HEK293 (cell line): ENCODE results near the gene HDDC3.

Experiments used
- BCL11A ChIP-seq: fragments of 450-650 bp; formaldehyde crosslinking; IDR thresholded peaks from 2 replicates; pipeline ENCODE4 v1.5.1; 2016; ENCODE audit warnings: low read depth, missing biosample characterization, missing genetic modification characterization
- KLF7 ChIP-seq: fragments of 450-650 bp; formaldehyde crosslinking; IDR thresholded peaks from 2 replicates; pipeline ENCODE4 v1.5.1; 2016; ENCODE audit warnings: missing biosample characterization, missing genetic modification characterization, borderline replicate concordance
- SP3 ChIP-seq: fragments of 450-650 bp; formaldehyde crosslinking; IDR thresholded peaks from 2 replicates; pipeline ENCODE4 v1.5.1; 2016; ENCODE audit warnings: missing biosample characterization, missing genetic modification characterization
- TRIM28 ChIP-seq: IDR thresholded peaks from 2 replicates; pipeline ENCODE4 v1.6.1; 2011; ENCODE audit warnings: low read length, control low read depth, borderline replicate concordance
- ZBTB21 ChIP-seq: fragments of 450-650 bp; formaldehyde crosslinking; IDR thresholded peaks from 2 replicates; pipeline ENCODE4 v1.5.1; 2017; ENCODE audit warnings: missing biosample characterization, missing genetic modification characterization
- ZBTB48 ChIP-seq: fragments of 450-650 bp; formaldehyde crosslinking; IDR thresholded peaks from 2 replicates; pipeline ENCODE4 v1.5.1; 2016; ENCODE audit warnings: missing biosample characterization, missing genetic modification characterization
- ZNF157 ChIP-seq: fragments of 450-650 bp; formaldehyde crosslinking; IDR thresholded peaks from 2 replicates; pipeline ENCODE4 v1.5.1; 2016; ENCODE audit warnings: missing biosample characterization, missing genetic modification characterization
- ZNF223 ChIP-seq: fragments of 450-650 bp; formaldehyde crosslinking; IDR thresholded peaks from 2 replicates; pipeline ENCODE4 v1.5.1; 2016; ENCODE audit warnings: missing biosample characterization, missing genetic modification characterization
- ZNF23 ChIP-seq: fragments of 450-650 bp; formaldehyde crosslinking; IDR thresholded peaks from 2 replicates; pipeline ENCODE4 v1.5.1; 2016; ENCODE audit warnings: missing biosample characterization, missing genetic modification characterization, borderline replicate concordance
- ZNF324 ChIP-seq: fragments of 450-650 bp; formaldehyde crosslinking; IDR thresholded peaks from 2 replicates; pipeline ENCODE4 v1.5.1; 2016; ENCODE audit warnings: missing biosample characterization, missing genetic modification characterization
- ZNF585B ChIP-seq: fragments of 450-650 bp; formaldehyde crosslinking; IDR thresholded peaks from 2 replicates; pipeline ENCODE4 v1.5.1; 2016; ENCODE audit warnings: missing biosample characterization, missing genetic modification characterization
- ZNF600 ChIP-seq: fragments of 450-650 bp; formaldehyde crosslinking; IDR thresholded peaks from 2 replicates; pipeline ENCODE4 v1.5.1; 2016; ENCODE audit warnings: missing biosample characterization, missing genetic modification characterization
- ZNF747 ChIP-seq: fragments of 450-650 bp; formaldehyde crosslinking; IDR thresholded peaks from 2 replicates; pipeline ENCODE4 v1.5.1; 2016; ENCODE audit warnings: missing biosample characterization, missing genetic modification characterization
- ZNF76 ChIP-seq: fragments of 450-650 bp; formaldehyde crosslinking; IDR thresholded peaks from 2 replicates; pipeline ENCODE4; 2016; ENCODE audit warnings: low read depth, missing biosample characterization, missing genetic modification characterization, borderline replicate concordance
- ZNF843 ChIP-seq: fragments of 450-650 bp; formaldehyde crosslinking; IDR thresholded peaks from 2 replicates; pipeline ENCODE4 v1.5.1; 2016; ENCODE audit warnings: missing biosample characterization, missing genetic modification characterization
- ZSCAN23 ChIP-seq: fragments of 450-650 bp; formaldehyde crosslinking; IDR thresholded peaks from 2 replicates; pipeline ENCODE4 v1.5.1; 2016; ENCODE audit warnings: missing biosample characterization, missing genetic modification characterization
- ZXDB ChIP-seq: fragments of 450-650 bp; formaldehyde crosslinking; IDR thresholded peaks from 2 replicates; pipeline ENCODE4 v1.5.1; 2016; ENCODE audit warnings: missing biosample characterization, missing genetic modification characterization
- TF ChIP-seq, protein P1 (sequence below): fragments of 450-650 bp; formaldehyde crosslinking; IDR thresholded peaks from 2 replicates; pipeline ENCODE4 v1.5.1; 2016; ENCODE audit warnings: missing biosample characterization, missing genetic modification characterization
- TF ChIP-seq, protein P2 (sequence below): fragments of 450-650 bp; formaldehyde crosslinking; IDR thresholded peaks from 2 replicates; pipeline ENCODE4 v1.5.1; 2016; ENCODE audit warnings: missing biosample characterization, missing genetic modification characterization
- TF ChIP-seq, protein P3 (sequence below): fragments of 450-650 bp; formaldehyde crosslinking; conservative IDR thresholded peaks from 2 replicates; pipeline ENCODE4 v1.5.1; 2016; ENCODE audit warnings: low read depth, missing biosample characterization, missing genetic modification characterization
- TF ChIP-seq, protein P4 (sequence below): fragments of 450-650 bp; formaldehyde crosslinking; IDR thresholded peaks from 2 replicates; pipeline ENCODE4 v1.5.1; 2016; ENCODE audit warnings: missing biosample characterization, missing genetic modification characterization
- TF ChIP-seq, protein P5 (sequence below): fragments of 450-650 bp; IDR thresholded peaks from 2 replicates; pipeline ENCODE4 v1.5.1; 2018; ENCODE audit warnings: missing biosample characterization, mild to moderate bottlenecking, missing genetic modification characterization
- TF ChIP-seq, protein P6 (sequence below): fragments of 450-650 bp; formaldehyde crosslinking; IDR thresholded peaks from 2 replicates; pipeline ENCODE4 v1.5.1; 2017; ENCODE audit warnings: missing biosample characterization, missing genetic modification characterization

The HDDC3 gene

DNA sequence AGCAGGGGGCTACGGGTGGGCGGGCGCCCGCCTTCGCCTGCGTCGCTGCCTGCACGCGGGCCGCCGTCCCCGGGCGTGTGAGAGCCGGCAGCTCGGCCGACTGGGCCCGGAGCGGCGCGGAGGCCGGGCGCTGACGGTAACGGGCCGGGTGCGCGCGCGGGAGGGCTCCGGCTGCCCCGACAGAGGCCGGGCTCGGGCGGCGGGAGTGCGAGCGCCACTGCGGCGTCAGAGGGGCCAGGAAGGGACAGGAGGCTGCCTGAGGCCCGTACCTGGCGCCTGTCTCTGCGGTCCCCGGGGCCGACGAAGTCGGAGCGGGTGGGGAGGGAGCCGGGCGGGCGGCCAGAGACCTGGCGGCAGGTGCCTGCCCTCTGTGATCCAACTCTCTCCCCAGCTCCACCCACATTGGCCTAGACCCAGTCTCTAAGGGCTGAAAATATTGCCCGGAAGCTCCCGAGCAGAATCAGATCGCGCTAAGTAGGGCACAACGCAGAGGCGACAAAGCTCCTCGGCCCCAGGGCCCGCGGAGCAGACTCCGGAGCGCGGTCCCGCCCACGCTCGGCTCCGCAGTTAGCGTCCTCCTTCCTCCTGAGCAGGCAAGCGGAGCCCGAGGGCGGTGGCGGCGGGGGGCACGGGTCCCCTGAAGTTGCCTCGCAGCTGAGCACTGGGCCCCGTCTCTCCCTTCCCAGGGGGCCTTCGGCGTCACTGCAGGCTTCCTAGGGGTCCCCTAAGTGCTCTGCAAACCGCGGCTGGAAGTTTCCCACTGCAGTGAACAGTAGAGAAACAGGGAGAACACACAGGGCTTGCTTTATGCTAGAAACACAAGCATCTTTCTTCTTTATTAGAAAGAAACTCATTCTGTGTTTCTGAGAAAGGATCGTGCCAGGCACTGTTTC is 29.3 kb downstream of the HDDC3 start, which contains the start of gene MAN2A2 (continued):
- TF ChIP-seq, protein P1, sequence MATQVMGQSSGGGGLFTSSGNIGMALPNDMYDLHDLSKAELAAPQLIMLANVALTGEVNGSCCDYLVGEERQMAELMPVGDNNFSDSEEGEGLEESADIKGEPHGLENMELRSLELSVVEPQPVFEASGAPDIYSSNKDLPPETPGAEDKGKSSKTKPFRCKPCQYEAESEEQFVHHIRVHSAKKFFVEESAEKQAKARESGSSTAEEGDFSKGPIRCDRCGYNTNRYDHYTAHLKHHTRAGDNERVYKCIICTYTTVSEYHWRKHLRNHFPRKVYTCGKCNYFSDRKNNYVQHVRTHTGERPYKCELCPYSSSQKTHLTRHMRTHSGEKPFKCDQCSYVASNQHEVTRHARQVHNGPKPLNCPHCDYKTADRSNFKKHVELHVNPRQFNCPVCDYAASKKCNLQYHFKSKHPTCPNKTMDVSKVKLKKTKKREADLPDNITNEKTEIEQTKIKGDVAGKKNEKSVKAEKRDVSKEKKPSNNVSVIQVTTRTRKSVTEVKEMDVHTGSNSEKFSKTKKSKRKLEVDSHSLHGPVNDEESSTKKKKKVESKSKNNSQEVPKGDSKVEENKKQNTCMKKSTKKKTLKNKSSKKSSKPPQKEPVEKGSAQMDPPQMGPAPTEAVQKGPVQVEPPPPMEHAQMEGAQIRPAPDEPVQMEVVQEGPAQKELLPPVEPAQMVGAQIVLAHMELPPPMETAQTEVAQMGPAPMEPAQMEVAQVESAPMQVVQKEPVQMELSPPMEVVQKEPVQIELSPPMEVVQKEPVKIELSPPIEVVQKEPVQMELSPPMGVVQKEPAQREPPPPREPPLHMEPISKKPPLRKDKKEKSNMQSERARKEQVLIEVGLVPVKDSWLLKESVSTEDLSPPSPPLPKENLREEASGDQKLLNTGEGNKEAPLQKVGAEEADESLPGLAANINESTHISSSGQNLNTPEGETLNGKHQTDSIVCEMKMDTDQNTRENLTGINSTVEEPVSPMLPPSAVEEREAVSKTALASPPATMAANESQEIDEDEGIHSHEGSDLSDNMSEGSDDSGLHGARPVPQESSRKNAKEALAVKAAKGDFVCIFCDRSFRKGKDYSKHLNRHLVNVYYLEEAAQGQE = no peak
- TF ChIP-seq, protein P2, sequence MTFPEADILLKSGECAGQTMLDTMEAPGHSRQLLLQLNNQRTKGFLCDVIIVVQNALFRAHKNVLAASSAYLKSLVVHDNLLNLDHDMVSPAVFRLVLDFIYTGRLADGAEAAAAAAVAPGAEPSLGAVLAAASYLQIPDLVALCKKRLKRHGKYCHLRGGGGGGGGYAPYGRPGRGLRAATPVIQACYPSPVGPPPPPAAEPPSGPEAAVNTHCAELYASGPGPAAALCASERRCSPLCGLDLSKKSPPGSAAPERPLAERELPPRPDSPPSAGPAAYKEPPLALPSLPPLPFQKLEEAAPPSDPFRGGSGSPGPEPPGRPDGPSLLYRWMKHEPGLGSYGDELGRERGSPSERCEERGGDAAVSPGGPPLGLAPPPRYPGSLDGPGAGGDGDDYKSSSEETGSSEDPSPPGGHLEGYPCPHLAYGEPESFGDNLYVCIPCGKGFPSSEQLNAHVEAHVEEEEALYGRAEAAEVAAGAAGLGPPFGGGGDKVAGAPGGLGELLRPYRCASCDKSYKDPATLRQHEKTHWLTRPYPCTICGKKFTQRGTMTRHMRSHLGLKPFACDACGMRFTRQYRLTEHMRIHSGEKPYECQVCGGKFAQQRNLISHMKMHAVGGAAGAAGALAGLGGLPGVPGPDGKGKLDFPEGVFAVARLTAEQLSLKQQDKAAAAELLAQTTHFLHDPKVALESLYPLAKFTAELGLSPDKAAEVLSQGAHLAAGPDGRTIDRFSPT (tag by site-specific recombination) = no peak
- TF ChIP-seq KLF7 (tag by site-specific recombination) = no peak
- TF ChIP-seq, protein P3, sequence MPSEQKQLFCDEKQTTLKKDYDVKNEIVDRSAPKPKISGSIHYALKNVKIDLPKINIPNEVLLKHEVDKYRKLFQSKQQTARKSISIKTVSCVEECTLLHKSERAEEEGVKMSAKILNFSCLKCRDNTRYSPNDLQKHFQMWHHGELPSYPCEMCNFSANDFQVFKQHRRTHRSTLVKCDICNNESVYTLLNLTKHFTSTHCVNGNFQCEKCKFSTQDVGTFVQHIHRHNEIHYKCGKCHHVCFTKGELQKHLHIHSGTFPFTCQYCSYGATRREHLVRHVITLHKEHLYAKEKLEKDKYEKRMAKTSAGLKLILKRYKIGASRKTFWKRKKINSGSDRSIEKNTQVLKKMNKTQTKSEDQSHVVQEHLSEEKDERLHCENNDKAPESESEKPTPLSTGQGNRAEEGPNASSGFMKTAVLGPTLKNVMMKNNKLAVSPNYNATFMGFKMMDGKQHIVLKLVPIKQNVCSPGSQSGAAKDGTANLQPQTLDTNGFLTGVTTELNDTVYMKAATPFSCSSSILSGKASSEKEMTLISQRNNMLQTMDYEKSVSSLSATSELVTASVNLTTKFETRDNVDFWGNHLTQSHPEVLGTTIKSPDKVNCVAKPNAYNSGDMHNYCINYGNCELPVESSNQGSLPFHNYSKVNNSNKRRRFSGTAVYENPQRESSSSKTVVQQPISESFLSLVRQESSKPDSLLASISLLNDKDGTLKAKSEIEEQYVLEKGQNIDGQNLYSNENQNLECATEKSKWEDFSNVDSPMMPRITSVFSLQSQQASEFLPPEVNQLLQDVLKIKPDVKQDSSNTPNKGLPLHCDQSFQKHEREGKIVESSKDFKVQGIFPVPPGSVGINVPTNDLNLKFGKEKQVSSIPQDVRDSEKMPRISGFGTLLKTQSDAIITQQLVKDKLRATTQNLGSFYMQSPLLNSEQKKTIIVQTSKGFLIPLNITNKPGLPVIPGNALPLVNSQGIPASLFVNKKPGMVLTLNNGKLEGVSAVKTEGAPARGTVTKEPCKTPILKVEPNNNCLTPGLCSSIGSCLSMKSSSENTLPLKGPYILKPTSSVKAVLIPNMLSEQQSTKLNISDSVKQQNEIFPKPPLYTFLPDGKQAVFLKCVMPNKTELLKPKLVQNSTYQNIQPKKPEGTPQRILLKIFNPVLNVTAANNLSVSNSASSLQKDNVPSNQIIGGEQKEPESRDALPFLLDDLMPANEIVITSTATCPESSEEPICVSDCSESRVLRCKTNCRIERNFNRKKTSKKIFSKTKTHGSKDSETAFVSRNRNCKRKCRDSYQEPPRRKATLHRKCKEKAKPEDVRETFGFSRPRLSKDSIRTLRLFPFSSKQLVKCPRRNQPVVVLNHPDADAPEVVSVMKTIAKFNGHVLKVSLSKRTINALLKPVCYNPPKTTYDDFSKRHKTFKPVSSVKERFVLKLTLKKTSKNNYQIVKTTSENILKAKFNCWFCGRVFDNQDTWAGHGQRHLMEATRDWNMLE (tag by site-specific recombination) = no peak
- 0 out of 2 replicates have a peak, but pooled peaks have one; percentile 22 for TF ChIP-seq BCL11A (tag by site-specific recombination)
- TF ChIP-seq ZBTB48 (tag by site-specific recombination) = peak; percentile 57; the same call in 1 of the 2 replicates
- TF ChIP-seq ZNF76 (tag by site-specific recombination) = no peak; the same call in 1 of the 2 replicates
- TF ChIP-seq, protein P4, sequence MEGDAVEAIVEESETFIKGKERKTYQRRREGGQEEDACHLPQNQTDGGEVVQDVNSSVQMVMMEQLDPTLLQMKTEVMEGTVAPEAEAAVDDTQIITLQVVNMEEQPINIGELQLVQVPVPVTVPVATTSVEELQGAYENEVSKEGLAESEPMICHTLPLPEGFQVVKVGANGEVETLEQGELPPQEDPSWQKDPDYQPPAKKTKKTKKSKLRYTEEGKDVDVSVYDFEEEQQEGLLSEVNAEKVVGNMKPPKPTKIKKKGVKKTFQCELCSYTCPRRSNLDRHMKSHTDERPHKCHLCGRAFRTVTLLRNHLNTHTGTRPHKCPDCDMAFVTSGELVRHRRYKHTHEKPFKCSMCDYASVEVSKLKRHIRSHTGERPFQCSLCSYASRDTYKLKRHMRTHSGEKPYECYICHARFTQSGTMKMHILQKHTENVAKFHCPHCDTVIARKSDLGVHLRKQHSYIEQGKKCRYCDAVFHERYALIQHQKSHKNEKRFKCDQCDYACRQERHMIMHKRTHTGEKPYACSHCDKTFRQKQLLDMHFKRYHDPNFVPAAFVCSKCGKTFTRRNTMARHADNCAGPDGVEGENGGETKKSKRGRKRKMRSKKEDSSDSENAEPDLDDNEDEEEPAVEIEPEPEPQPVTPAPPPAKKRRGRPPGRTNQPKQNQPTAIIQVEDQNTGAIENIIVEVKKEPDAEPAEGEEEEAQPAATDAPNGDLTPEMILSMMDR (tag by site-specific recombination) = no peak
- no peak for TF ChIP-seq ZNF585B (tag by site-specific recombination)
- TF ChIP-seq ZBTB21 (tag by site-specific recombination) = no peak
- TF ChIP-seq ZNF157 = no peak
- no peak; the same call in 1 of the 2 replicates for TF ChIP-seq SP3 (tag by site-specific recombination)
- TF ChIP-seq, protein P5, sequence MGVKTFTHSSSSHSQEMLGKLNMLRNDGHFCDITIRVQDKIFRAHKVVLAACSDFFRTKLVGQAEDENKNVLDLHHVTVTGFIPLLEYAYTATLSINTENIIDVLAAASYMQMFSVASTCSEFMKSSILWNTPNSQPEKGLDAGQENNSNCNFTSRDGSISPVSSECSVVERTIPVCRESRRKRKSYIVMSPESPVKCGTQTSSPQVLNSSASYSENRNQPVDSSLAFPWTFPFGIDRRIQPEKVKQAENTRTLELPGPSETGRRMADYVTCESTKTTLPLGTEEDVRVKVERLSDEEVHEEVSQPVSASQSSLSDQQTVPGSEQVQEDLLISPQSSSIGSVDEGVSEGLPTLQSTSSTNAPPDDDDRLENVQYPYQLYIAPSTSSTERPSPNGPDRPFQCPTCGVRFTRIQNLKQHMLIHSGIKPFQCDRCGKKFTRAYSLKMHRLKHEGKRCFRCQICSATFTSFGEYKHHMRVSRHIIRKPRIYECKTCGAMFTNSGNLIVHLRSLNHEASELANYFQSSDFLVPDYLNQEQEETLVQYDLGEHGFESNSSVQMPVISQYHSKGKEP (tag by site-specific recombination) = no peak
- no peak for TF ChIP-seq ZNF223 (tag by site-specific recombination)
- TF ChIP-seq ZNF23 = no peak
- TF ChIP-seq, protein P6, sequence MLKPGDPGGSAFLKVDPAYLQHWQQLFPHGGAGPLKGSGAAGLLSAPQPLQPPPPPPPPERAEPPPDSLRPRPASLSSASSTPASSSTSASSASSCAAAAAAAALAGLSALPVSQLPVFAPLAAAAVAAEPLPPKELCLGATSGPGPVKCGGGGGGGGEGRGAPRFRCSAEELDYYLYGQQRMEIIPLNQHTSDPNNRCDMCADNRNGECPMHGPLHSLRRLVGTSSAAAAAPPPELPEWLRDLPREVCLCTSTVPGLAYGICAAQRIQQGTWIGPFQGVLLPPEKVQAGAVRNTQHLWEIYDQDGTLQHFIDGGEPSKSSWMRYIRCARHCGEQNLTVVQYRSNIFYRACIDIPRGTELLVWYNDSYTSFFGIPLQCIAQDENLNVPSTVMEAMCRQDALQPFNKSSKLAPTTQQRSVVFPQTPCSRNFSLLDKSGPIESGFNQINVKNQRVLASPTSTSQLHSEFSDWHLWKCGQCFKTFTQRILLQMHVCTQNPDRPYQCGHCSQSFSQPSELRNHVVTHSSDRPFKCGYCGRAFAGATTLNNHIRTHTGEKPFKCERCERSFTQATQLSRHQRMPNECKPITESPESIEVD (tag by site-specific recombination) = no peak
- no peak for TF ChIP-seq ZNF747
- no peak for TF ChIP-seq ZNF843
- no peak for TF ChIP-seq ZNF324 (tag by site-specific recombination)
- TF ChIP-seq ZNF600 (tag by site-specific recombination) = peak; percentile 93
- TF ChIP-seq ZXDB = peak; percentile 65
- TF ChIP-seq ZSCAN23 = no peak
- no peak for TF ChIP-seq TRIM28
